BJ (cell line): ENCODE results near the gene VPS37C. TPM values are rescaled to one million over a fixed set of nuclear protein-coding genes. Genes with fewer than 3 reads are reported as not detected.

Experiments used
- CTCF ChIA-PET: fragments of 350-600 bp; formaldehyde crosslinking; extraction: SDS; loops from one replicate; lab custom pipeline; 2021; ENCODE audit warnings: antibody characterized with exemption, inconsistent platforms; lab: Yijun Ruan, JAX
- POLR2A ChIA-PET: fragments of 300-600 bp; sonication (Branson Sonifier 250); formaldehyde crosslinking; extraction: SDS; loops from one replicate; lab custom pipeline; 2021; ENCODE audit warnings: antibody characterized with exemption; lab: Charles Lee
- DNase-seq: peaks from one replicate; pipeline ENCODE4 v3.0.0-alpha.2; 2011; ENCODE audit warnings: low read depth
- H3K27me3 ChIP-seq: 2 replicates; pipeline ENCODE4 v1.6.0; 2011; ENCODE audit warnings: low read length; ENCODE audit not compliant: control insufficient read depth, insufficient read depth
- H3K36me3 ChIP-seq: 2 replicates; pipeline ENCODE4 v1.5.1; 2011; ENCODE audit warnings: low read length; ENCODE audit not compliant: control insufficient read depth, insufficient read depth
- H3K4me3 ChIP-seq: 2 replicates; pipeline ENCODE4 v1.5.1; 2011; ENCODE audit warnings: low read depth, mild to moderate bottlenecking, control low read depth, low read length
- CTCF ChIP-seq: IDR thresholded peaks from 2 replicates; pipeline ENCODE4 v1.5.1; 2011; ENCODE audit warnings: low read depth, mild to moderate bottlenecking, control low read depth, inconsistent platforms, low read length, moderate library complexity; ENCODE audit not compliant: insufficient read depth
- polyA plus RNA-seq: library from polyadenylated mRNA; depleted of rRNA; stranded (reverse); fragments of >200 nt; gene quantifications from 2 replicates; pipeline ENCODE4 v1.2.3, GENCODE V29; 2011

Gene VPS37C
- polyA plus RNA-seq, 1 experiment: 17.5 TPM

- DNase-seq: no peak
- ChIA-PET CTCF (interaction anchor here (0.7 to 0.9 kb wide), 2 partner anchors 14 to 54 kb away, joined by 3 to 4 read pairs; no protein-coding TSS in a partner anchor), POLR2A (no interaction called here)
- Histone ChIP-seq H3K27me3 (no peaks in the 10 kb centered on the region), H3K4me3 (no peak overlapping the region), H3K36me3 (peaks cover 20% of the 10 kb centered on the region)
- TF ChIP-seq CTCF: no peak
Measured at GRCh38 chr11:61133956-61134662, 27.1 kb downstream of the VPS37C start.

GRCh38 chr11:61133145-61133544 is 28.1 kb downstream of the VPS37C start:
- CTCF ChIA-PET: interaction anchor here (1.1 kb wide), 1 partner anchor 18 kb away, joined by 4 read pairs; no protein-coding TSS in a partner anchor
- Histone ChIP-seq H3K27me3 (no peaks in the 10 kb centered on the region), H3K36me3 (peaks cover 19% of the 10 kb centered on the region), H3K4me3 (no peak overlapping the region)
- TF ChIP-seq CTCF: no peak
- POLR2A ChIA-PET: no interaction called here
- DNase-seq: no peak

- ChIA-PET POLR2A (no interaction called here), CTCF (interaction anchor here (1.1 kb wide), 1 partner anchor 19 kb away, joined by 4 read pairs; no protein-coding TSS in a partner anchor)
Measured at GRCh38 chr11:61132646-61133045, 28.6 kb downstream of the VPS37C start.

GRCh38 chr11:61131998-61132555 is 29.1 kb downstream of the VPS37C start:
- CTCF ChIA-PET: interaction anchor here (1.1 kb wide), 1 partner anchor 20 kb away, joined by 4 read pairs; no protein-coding TSS in a partner anchor
- Histone ChIP-seq H3K27me3 (no peaks in the 10 kb centered on the region), H3K36me3 (peaks cover 14% of the 10 kb centered on the region), H3K4me3 (no peak overlapping the region)
- DNase-seq: no peak
- POLR2A ChIA-PET: no interaction called here
- no peak for TF ChIP-seq CTCF

More at GRCh38 chr11:61132646-61133045, 28.6 kb downstream of the VPS37C start:
- DNase-seq: no peak
- H3K4me3 ChIP-seq: no peak overlapping the region
- no peaks in the 10 kb centered on the region for H3K27me3 ChIP-seq
- H3K36me3 ChIP-seq: peaks cover 19% of the 10 kb centered on the region
- no peak for TF ChIP-seq CTCF

- ChIA-PET CTCF (interaction anchor here (1.6 to 4.6 kb wide), 3 partner anchors 7 to 303 kb away, joined by 3 to 38 read pairs (median 31); no protein-coding TSS in a partner anchor), POLR2A (no interaction called here)
- H3K4me3 ChIP-seq: no peak overlapping the region
- TF ChIP-seq CTCF: no peak
- H3K36me3 ChIP-seq: peaks cover 14% of the 10 kb centered on the region
- no peaks in the 10 kb centered on the region for H3K27me3 ChIP-seq
- no peak for DNase-seq
Measured at GRCh38 chr11:61131586-61131985, 29.6 kb downstream of the VPS37C start.
